ENCODE measurements around the gene NRROS.

The NRROS gene

DNA sequence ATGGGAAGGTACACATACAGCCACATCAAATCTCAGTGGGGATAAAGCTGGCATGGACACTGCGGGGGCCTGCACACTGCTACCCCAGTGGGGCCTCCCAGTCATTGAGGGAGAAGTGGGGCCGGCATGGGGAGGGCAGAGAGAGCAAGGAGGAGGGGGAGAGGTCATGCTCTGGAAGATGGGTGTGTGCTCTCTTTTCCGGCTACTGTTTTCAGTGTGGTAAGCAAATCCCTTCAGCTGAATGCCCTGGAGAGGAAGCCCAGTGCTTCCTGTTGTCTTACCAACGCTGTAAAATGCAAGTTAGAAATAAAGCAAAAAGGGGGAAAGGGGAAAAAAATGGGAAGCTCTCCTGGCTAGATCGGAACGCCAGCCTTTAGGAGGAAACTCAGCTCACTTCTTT is 30.8 kb downstream of the NRROS start:
- no peak overlapping the region for H3K27ac ChIP-seq
- TF ChIP-seq ZFX (IDR thresholded peaks at IDR 0.05), result no peak
- TF ChIP-seq, protein P1, sequence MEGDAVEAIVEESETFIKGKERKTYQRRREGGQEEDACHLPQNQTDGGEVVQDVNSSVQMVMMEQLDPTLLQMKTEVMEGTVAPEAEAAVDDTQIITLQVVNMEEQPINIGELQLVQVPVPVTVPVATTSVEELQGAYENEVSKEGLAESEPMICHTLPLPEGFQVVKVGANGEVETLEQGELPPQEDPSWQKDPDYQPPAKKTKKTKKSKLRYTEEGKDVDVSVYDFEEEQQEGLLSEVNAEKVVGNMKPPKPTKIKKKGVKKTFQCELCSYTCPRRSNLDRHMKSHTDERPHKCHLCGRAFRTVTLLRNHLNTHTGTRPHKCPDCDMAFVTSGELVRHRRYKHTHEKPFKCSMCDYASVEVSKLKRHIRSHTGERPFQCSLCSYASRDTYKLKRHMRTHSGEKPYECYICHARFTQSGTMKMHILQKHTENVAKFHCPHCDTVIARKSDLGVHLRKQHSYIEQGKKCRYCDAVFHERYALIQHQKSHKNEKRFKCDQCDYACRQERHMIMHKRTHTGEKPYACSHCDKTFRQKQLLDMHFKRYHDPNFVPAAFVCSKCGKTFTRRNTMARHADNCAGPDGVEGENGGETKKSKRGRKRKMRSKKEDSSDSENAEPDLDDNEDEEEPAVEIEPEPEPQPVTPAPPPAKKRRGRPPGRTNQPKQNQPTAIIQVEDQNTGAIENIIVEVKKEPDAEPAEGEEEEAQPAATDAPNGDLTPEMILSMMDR (conservative IDR thresholded peaks at IDR 0.05), result no peak

DNA sequence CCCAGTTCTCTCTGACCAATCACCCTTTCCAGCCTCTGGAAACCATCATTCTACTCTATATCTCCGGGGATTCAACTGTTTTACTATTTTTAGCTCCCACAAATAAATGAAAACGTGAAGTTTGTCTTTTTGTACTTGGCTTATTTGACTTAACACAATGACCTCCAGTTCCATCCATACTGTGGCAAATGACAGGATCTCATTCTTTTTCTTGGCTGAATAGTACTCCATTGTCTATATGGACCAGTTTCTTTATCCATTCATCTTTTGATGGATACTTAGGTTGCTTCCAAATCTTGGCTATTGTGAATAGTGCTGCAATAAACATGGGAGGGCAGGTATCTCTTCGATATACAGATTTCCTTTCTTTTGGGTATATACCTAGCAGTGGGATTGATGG is 34.1 kb downstream of the NRROS start:
- H3K27ac ChIP-seq, result no peak overlapping the region
- TF ChIP-seq ZFX (IDR thresholded peaks at IDR 0.05), result no peak
- TF ChIP-seq, protein P1 (conservative IDR thresholded peaks at IDR 0.05), result no peak

DNA sequence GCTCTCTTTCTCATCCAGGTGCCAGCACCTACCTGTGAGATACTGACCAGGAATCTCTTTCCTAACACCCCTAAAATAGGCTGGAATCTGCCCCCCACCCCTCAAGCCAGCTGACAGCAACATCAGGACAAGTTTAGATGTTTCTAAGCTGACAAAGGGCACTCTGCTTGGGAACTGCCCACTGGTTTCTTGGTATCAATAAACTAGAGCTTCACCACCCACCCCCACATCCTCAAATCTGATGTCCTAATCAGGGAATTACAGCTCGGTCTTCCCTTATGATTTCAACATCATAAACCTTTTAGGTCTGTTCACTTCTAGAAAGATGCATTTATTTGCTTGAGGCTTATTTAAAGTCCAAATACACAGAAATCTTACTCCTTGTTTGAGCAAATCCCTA is 37.9 kb downstream of the NRROS start:
- no peak overlapping the region for H3K27ac ChIP-seq
- TF ChIP-seq, protein P1 (conservative IDR thresholded peaks at IDR 0.05), result no peak
- no peak for TF ChIP-seq ZFX (IDR thresholded peaks at IDR 0.05)

DNA sequence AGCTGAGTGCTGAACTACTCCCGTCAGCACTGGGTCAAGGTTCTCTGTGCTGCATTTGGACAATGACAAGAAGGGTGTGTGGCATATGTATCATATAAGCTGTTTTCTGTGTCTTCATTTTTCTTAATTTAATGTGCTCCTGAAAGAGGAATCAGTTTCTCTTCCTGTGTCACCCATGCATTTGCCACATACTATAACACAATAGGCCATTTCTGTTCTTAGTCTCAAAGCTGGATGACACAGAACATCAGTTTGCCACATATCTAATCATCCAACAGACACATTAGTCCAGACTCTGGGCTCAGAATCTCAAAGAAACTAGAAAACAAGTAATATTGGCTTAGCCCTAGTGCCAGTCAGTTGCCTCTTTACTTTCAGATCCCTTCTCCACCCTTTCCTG is 38.4 kb downstream of the NRROS start:
- H3K27ac ChIP-seq, result no peak overlapping the region
- TF ChIP-seq, protein P1 (conservative IDR thresholded peaks at IDR 0.05), result no peak
- no peak for TF ChIP-seq ZFX (IDR thresholded peaks at IDR 0.05)

DNA sequence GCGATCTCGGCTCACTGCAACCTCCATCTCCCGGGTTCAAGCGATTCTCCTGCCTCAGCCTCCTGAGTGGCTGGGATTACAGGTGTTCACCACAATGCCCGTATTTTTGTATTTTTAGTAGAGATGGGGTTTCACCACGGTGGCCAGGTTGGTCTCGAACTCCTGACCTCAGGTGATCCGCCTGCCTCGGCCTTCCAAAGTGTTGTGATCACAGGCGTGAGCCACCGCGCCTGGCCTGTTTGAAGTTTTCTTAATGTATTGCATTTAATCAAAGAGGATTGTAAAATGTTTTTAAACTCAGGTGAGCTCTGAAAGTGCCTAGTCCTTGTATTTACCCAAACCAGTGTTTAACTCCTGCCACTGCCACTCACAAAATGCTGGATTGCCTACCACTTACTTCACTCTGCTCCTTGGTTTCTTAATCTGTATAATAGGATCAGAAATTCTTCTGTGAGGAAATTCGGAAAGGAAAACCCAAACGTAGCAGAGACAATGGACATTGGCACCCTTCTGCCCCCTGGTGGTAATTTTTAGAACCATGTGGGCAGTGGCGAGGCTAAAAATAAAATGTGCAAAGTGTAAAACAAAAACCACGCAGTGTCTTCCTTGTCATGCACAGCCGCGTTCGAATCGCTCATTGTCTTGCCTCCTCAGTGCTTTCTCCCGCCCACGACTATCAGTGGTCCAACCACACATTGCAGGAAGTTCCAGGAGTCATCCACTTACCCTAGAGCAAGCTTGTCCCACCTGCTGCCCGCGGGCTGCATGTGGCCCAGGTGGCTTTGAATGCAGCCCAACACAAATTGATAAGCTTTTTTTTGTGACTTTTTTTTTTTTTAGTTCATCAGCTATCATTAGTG is 45.3 kb downstream of the NRROS start:
- TF ChIP-seq, protein P1 (conservative IDR thresholded peaks at IDR 0.05), result peak; percentile 97
- TF ChIP-seq ZFX (IDR thresholded peaks at IDR 0.05), result no peak

DNA sequence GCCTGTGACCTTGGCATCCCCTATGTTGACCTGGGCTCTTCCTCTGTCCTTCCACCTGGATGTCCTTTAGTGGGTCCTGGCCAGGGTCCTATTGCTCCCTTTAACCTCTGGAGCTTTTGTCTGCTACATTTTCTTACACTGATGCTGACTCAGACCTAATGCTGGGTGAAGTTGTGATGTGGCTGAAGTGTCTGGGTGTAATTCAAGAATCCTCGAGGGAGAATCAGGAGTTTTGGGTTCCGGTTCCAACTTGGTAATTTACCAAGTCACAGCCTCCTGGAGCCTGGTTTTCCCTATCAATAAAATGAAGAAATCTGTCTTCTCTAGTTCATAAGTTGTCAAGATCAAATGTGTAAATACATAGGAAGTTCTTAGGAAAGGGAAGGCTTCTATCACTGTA is 46.9 kb downstream of the NRROS start:
- H3K27ac ChIP-seq, result no peak overlapping the region
- no peak for TF ChIP-seq ZFX (IDR thresholded peaks at IDR 0.05)
- TF ChIP-seq, protein P1 (conservative IDR thresholded peaks at IDR 0.05), result no peak

More for the DNA sequence above, 45.3 kb downstream of the NRROS start:
- no peak overlapping the region for H3K27ac ChIP-seq

DNA sequence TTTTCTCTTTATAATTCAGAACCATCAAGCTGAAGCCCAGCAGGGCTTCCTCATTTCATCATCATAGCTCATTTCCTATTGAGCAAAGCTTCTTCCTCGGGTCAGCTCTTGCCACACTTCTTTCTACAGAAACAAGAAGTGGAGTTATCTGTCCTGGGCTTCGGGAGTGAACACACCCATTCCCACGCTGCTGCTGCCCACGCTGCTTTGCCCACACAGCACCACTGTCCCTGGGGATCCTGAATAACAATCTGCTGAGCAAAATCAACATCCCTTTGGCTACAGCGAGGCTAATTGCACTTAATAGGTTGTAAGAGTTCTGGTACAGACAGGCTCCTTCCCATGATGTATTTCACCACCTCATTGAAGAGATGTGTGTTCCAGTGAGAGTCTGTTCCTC is 48.9 kb downstream of the NRROS start:
- H3K27ac ChIP-seq, result no peak overlapping the region

More for the DNA sequence above, 48.9 kb downstream of the NRROS start:
- TF ChIP-seq ZFX (IDR thresholded peaks at IDR 0.05), result no peak

All from C4-2B (cell line).